Duodenal mucosa (tissue), 2 donors: ENCODE data around the gene AS3MT.
A peak's percentile ranks its signal among the peaks of the same experiment; 100 is the strongest.
"Not testable (repeated sequence)": the region's sequence is repeated elsewhere in the genome, so short reads cannot be mapped to it uniquely, and the experiment has no call there.

Source experiments
- H3K27ac ChIP-seq: one replicate; pipeline ENCODE4 v1.7.0; 2013; ENCODE audit warnings: low read depth, low read length
- H3K27me3 ChIP-seq, 2 donors: one replicate each; pipeline ENCODE4 v1.7.0; 2013; ENCODE audit warnings: low read length in 2 of 2, control low read depth in 1 of 2; ENCODE audit not compliant: insufficient read depth in 2 of 2, control insufficient read depth in 1 of 2
- H3K36me3 ChIP-seq, 2 donors: one replicate each; pipeline ENCODE4 v1.7.0; 2013; ENCODE audit warnings: low read length in 2 of 2, control low read depth in 1 of 2; ENCODE audit not compliant: insufficient read depth in 2 of 2, control insufficient read depth in 1 of 2
- H3K4me1 ChIP-seq, 2 donors: one replicate each; pipeline ENCODE4 v1.7.0; 2013; ENCODE audit warnings: low read length in 2 of 2, control low read depth in 1 of 2; ENCODE audit not compliant: insufficient read depth in 2 of 2, control insufficient read depth in 1 of 2
- H3K4me3 ChIP-seq, 2 donors: one replicate each; pipeline ENCODE4 v1.7.0; 2013; ENCODE audit warnings: low read length in 2 of 2, low read depth in 1 of 2
- H3K9ac ChIP-seq, 2 donors: one replicate each; pipeline ENCODE4 v1.7.0; 2013; ENCODE audit warnings: low read length in 2 of 2, low read depth in 1 of 2
- H3K9me3 ChIP-seq, 2 donors: one replicate each; pipeline ENCODE4 v1.7.0; 2013; ENCODE audit warnings: low read length in 2 of 2, control low read depth in 1 of 2; ENCODE audit not compliant: control insufficient read depth in 1 of 2

Gene AS3MT

DNA sequence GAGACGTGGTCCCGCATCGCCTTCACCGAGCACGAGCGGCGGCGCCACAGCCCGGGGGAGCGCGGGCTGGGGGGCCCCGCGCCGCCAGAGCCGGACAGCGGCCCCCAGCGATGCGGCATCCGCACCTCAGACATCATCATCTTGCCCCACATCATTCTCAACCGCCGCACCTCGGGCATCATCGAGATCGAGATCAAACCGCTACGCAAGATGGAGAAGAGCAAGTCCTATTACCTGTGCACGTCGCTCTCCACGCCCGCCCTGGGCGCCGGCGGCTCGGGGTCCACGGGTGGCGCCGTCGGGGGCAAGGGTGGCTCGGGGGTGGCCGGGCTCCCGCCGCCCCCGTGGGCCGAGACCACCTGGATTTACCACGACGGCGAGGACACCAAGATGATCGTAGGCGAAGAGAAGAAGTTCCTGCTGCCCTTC is 49.6 kb downstream of the AS3MT start:
- Histone ChIP-seq H3K9me3 (no peaks in the 10 kb centered on the region), H3K9ac (peak overlapping the region; percentile 56 to 70)

DNA sequence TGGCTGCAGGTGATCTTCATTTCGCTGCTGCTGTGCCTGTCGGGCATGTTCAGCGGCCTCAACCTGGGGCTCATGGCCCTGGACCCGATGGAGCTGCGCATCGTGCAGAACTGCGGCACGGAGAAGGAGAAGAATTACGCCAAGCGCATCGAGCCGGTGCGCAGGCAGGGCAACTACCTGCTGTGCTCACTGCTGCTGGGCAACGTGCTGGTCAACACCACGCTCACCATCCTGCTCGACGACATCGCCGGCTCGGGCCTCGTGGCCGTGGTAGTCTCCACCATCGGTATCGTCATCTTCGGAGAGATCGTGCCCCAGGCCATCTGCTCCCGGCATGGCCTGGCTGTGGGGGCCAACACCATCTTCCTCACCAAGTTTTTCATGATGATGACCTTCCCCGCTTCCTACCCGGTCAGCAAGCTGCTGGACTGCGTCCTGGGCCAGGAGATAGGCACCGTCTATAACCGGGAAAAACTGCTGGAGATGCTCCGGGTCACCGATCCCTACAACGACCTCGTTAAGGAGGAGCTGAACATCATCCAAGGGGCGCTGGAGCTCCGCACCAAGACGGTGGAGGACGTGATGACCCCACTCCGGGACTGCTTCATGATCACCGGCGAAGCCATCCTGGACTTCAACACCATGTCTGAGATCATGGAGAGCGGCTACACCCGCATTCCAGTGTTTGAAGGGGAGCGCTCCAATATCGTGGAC is 50.1 kb downstream of the AS3MT start:
- Histone ChIP-seq H3K9me3 (no peaks in the 10 kb centered on the region), H3K36me3 (no peaks in the 10 kb centered on the region), H3K27ac (no peak overlapping the region), H3K4me3 (peak overlapping the region; percentile 90 to 93), H3K4me1 (peaks cover 41 to 48% of the 10 kb centered on the region in 2 donors), H3K27me3 (no peaks in the 10 kb centered on the region), H3K9ac (peak overlapping the region; percentile 56 to 70)

More for the DNA sequence above, 49.6 kb downstream of the AS3MT start:
- H3K36me3 ChIP-seq, result no peaks in the 10 kb centered on the region
- H3K27ac ChIP-seq, result peak overlapping the region; percentile 70
- peaks cover 41 to 47% of the 10 kb centered on the region in 2 donors for H3K4me1 ChIP-seq
- no peaks in the 10 kb centered on the region for H3K27me3 ChIP-seq
- H3K4me3 ChIP-seq, result peak overlapping the region; percentile 90 to 93

DNA sequence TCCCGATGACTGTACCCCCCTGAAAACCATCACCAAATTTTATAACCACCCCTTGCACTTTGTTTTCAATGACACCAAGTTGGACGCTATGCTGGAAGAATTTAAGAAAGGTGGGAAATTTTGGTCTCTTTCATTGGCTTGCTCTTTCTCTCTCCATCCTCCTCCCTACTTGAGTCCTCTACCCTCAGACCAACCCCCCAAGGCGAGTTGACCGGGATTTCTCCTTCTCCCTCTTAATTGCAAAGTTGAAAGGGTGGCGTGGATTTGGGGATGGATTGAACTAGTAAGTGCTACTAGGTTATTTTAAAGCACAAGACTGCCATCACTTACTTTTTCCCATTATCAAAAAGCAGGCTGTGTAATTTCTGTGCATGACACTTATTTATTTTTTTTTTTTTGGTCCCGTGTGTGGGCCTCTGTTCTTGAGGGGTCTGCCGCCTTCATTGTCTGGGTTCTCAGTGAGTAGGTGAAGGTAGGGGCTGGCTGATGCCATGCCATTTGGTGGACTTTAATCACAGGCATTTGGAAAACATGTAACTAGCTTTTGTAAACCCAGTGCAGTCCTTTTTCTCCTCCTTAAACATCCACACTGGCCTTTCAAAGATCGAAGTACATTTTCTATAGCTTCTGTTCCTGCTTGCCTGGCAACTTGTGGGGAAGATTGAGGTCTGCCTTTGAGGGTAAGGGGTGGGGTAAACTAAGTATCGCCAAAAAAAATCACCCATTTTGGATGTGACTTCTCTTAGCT is 50.9 kb downstream of the AS3MT start:
- Histone ChIP-seq H3K4me3 (peak overlapping the region; percentile 90 to 93), H3K4me1 (peaks cover 41 to 48% of the 10 kb centered on the region in 2 donors)

DNA sequence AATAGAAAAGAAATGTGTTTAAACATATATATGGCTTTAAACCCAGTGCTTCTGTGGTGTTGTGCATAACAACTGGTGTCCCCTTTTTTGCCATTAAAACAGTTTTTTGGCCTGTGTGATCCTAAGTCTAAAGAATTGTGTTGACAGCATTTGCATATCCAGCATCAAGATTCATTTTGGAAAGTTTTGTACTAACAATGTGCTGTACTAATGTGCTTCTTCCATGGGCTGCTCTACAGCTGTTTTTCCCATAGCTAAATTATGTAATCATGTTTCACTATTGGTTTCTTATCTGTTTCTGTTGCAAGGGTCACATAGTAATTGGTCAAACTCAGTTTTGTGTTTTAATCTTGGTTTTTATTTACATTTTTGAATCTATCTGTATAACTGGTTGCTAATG is 54.3 kb downstream of the AS3MT start:
- Histone ChIP-seq H3K4me3 (no peak overlapping the region), H3K27me3 (no peaks in the 10 kb centered on the region), H3K36me3 (peaks cover 0 to 9% of the 10 kb centered on the region in 2 donors), H3K9ac (no peak overlapping the region), H3K4me1 (peaks cover 37% of the 10 kb centered on the region in 2 donors), H3K9me3 (no peaks in the 10 kb centered on the region), H3K27ac (no peak overlapping the region)

More for the DNA sequence above, 50.9 kb downstream of the AS3MT start:
- Histone ChIP-seq H3K9ac (peak overlapping the region in 1 of 2 donors; percentile 56), H3K36me3 (no peaks in the 10 kb centered on the region), H3K9me3 (no peaks in the 10 kb centered on the region), H3K27ac (no peak overlapping the region), H3K27me3 (no peaks in the 10 kb centered on the region)

- Histone ChIP-seq H3K27me3 (no peaks in the 10 kb centered on the region), H3K9ac (no peak overlapping the region), H3K4me3 (no peak overlapping the region), H3K4me1 (peaks cover 11 to 13% of the 10 kb centered on the region in 2 donors), H3K9me3 (no peaks in the 10 kb centered on the region), H3K27ac (no peak overlapping the region), H3K36me3 (peaks cover 0 to 9% of the 10 kb centered on the region in 2 donors)
Observed at GRCh38 chr10:102926842-102927241, 57.6 kb downstream of the AS3MT start.

- H3K9me3 ChIP-seq, result no peaks in the 10 kb centered on the region
- H3K36me3 ChIP-seq, result peaks cover 0 to 9% of the 10 kb centered on the region in 2 donors
- H3K4me1 ChIP-seq, result peaks cover 11 to 12% of the 10 kb centered on the region in 2 donors
- no peaks in the 10 kb centered on the region for H3K27me3 ChIP-seq
- no peak overlapping the region for H3K9ac ChIP-seq
- no peak overlapping the region for H3K27ac ChIP-seq
- H3K4me3 ChIP-seq, result no peak overlapping the region
Observed at GRCh38 chr10:102927311-102928010, 58.2 kb downstream of the AS3MT start.

DNA sequence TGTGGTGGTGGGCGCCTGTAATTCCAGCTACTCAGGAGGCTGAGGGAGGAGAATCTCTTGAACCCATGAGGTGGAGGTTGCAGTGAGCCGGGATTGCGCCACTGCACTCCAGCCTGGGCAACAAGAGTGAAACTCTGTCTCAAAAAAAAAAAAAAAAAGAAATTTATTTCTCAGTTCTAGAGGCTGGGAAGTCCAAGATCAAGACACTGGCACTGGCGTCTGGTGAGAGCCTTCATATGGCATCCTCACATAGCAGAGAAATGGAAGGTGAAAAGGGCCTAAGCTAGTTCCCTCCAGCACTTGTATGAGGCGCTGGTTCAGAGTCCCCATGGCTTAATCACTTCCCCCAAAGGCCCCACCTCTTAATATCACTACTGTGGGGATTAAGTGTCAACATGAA is 59.2 kb downstream of the AS3MT start:
- not testable (repeated sequence) for H3K4me1 ChIP-seq, H3K36me3 ChIP-seq, H3K27me3 ChIP-seq, H3K27ac ChIP-seq, H3K4me3 ChIP-seq, H3K9me3 ChIP-seq, H3K9ac ChIP-seq

GRCh38 chr10:102930720-102931119 is 61.5 kb downstream of the AS3MT start:
- Histone ChIP-seq H3K4me1 (no peaks in the 10 kb centered on the region), H3K27ac (no peak overlapping the region), H3K27me3 (no peaks in the 10 kb centered on the region), H3K36me3 (peaks cover 0 to 9% of the 10 kb centered on the region in 2 donors), H3K9ac (no peak overlapping the region), H3K4me3 (no peak overlapping the region), H3K9me3 (no peaks in the 10 kb centered on the region)

DNA sequence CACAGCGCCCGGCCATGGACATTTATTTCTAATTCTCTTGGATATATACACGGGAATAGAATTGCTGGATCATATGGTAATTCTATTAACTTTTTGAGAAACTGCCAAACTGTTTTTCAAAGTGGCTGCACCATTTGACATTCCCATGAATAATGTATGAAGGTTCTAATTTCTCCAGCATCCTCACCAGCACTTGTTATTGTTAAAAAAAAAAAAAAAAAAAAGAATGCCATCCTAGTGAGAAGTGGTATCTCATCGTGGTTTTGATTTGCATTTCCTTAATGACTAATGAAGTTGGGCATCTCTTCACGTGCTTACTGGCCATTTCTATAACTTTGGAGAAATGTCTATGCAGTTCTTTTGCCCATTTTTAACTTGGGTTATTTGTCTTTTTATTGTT is 62.4 kb downstream of the AS3MT start:
- Histone ChIP-seq H3K9me3 (no peaks in the 10 kb centered on the region), H3K27ac (no peak overlapping the region), H3K36me3 (peaks cover 0 to 9% of the 10 kb centered on the region in 2 donors), H3K27me3 (no peaks in the 10 kb centered on the region), H3K4me3 (no peak overlapping the region), H3K9ac (no peak overlapping the region), H3K4me1 (no peaks in the 10 kb centered on the region)

DNA sequence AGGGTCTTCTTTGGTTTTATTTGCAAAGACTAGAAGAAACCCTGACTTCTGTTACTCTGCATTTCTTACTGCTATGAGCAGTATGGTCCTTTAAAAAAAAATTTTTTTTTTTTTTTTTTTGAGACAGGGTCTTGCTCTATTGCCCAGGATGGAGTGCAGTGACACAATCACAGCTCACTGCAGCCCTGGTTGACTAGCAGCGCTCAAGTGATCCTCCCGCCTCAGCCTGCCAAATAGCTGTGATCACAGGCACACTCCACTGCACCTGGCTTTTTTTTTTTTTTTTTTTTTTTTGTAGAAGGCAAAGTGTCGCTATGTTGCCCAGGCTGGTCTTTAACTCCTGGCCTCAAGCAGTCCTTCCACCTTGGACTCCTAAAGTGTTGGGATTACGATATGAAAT is 66.2 kb downstream of the AS3MT start:
- Histone ChIP-seq H3K27me3 (no peaks in the 10 kb centered on the region), H3K27ac (no peak overlapping the region), H3K4me1 (no peaks in the 10 kb centered on the region)

More for the DNA sequence above, 66.2 kb downstream of the AS3MT start:
- no peaks in the 10 kb centered on the region for H3K9me3 ChIP-seq
- H3K9ac ChIP-seq, result no peak overlapping the region
- no peaks in the 10 kb centered on the region for H3K36me3 ChIP-seq
- no peak overlapping the region for H3K4me3 ChIP-seq
